Fibroblast of villous mesenchyme (primary cell): Measurements from ENCODE around the gene ADPRHL1. TPM values are rescaled to one million over a fixed set of nuclear protein-coding genes. Genes with fewer than 3 reads are reported as not detected.
A peak's percentile ranks its signal among the peaks of the same experiment; 100 is the strongest.

Experiments
- DNase-seq: peaks from one replicate; pipeline ENCODE4 v3.0.0-alpha.2; 2010; ENCODE audit warnings: low read depth
- H3K4me3 ChIP-seq: 2 replicates; pipeline ENCODE4 v1.5.1; 2011; ENCODE audit warnings: low read depth, mild to moderate bottlenecking, low read length
- CTCF ChIP-seq: IDR thresholded peaks from 2 replicates; pipeline ENCODE4 v1.5.1; 2012; ENCODE audit warnings: low read depth, mild to moderate bottlenecking, low read length; ENCODE audit not compliant: insufficient read depth
- total RNA-seq: library from RNA; depleted of rRNA; stranded (reverse); fragments of >200 nt; gene quantifications from 2 replicates; pipeline ENCODE4 v1.2.3, GENCODE V29; 2012

Gene ADPRHL1
- total RNA-seq, 1 donor, result 1.3 TPM

GRCh38 chr13:113367020-113367560 lies 86.2 kb downstream of the ADPRHL1 start:
- DNase-seq, result no peak
- no peak overlapping the region for H3K4me3 ChIP-seq
- no peak for TF ChIP-seq CTCF

- no peak for DNase-seq
- no peak for TF ChIP-seq CTCF
- no peak overlapping the region for H3K4me3 ChIP-seq
Observed at GRCh38 chr13:113365971-113366588, 87.2 kb downstream of the ADPRHL1 start.

GRCh38 chr13:113365583-113365970 lies 87.7 kb downstream of the ADPRHL1 start:
- no peak for TF ChIP-seq CTCF
- no peak for DNase-seq
- H3K4me3 ChIP-seq, result no peak overlapping the region

- TF ChIP-seq CTCF, result no peak
- H3K4me3 ChIP-seq, result no peak overlapping the region
- DNase-seq, result no peak
Observed at GRCh38 chr13:113364901-113365582, 88.2 kb downstream of the ADPRHL1 start.

GRCh38 chr13:113364311-113364889 lies 88.9 kb downstream of the ADPRHL1 start:
- H3K4me3 ChIP-seq, result peak overlapping the region; percentile 44
- DNase-seq, result no peak
- no peak for TF ChIP-seq CTCF

GRCh38 chr13:113361406-113361805 lies 91.9 kb downstream of the ADPRHL1 start:
- DNase-seq, result no peak
- no peak for TF ChIP-seq CTCF

More at GRCh38 chr13:113361406-113361805, 91.9 kb downstream of the ADPRHL1 start:
- H3K4me3 ChIP-seq, result no peak overlapping the region
